NOMO-1 treated with dmso at 0.1 percent for 144 hours (cell line): ENCODE measurements around the gene DNAJC4.

ENCODE experiments used
- DNase-seq: peaks from one replicate; lab custom pipeline; 2025; ENCODE audit not compliant: unreplicated experiment; lab: John Stamatoyannopoulos, UW

Gene DNAJC4

DNA sequence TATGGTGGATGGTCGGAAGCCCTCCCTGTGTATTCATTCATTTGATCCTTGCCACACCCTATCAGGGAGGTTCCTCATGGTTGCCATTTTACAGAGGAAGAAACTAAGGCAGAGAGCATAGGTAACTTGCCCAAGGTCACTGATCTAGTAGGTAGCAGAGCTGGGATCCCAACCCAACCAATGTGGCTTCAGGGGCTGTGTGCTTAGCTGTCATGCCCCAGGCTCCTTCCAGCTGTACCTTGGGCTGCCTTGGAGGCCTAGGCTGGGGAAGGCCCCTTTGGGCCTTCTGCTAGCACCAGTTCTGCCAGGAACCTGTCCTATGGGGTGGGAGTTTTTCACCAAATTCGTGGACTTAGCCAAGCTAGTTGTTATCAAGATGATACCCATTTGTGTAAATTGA is 45.5 kb downstream of the DNAJC4 start:
- no peak for DNase-seq

DNA sequence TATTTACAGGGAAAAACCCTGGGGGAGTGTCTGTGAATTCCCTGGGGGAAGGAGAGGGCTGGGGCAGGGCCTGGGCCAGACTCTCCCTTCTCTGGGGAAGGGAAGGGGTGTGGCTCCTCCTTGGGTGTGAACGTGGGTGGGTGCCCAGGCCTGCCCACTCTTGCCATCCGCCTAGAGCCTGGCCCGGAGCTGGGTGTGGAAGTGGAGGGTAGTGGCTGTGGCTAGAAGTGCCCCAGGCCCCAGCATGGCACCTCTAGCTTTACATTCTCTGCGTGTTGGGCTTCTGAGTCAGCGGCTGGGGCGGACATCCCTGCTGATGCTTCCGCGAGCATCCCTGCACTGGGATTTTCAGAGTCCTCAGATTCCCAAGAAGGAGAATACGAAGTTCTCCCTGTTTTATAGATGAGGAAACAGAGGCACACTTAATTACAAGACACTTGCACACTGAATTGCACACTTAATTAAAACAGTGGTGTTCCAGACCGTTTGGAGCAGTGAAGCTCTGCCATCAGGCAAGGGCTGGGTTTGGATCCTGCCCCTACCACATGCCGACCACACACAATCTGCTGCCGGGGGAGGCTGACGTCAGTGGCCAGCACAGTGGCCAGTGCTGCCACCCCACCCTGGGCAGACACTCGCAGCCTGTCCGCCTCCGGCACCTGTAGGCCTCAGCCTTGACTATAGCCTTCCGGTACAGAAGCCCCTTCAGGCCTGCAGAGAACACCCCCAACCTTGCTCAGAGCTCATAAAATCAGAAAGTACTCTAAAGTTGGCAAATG is 46.5 kb downstream of the DNAJC4 start:
- DNase-seq: no peak

DNA sequence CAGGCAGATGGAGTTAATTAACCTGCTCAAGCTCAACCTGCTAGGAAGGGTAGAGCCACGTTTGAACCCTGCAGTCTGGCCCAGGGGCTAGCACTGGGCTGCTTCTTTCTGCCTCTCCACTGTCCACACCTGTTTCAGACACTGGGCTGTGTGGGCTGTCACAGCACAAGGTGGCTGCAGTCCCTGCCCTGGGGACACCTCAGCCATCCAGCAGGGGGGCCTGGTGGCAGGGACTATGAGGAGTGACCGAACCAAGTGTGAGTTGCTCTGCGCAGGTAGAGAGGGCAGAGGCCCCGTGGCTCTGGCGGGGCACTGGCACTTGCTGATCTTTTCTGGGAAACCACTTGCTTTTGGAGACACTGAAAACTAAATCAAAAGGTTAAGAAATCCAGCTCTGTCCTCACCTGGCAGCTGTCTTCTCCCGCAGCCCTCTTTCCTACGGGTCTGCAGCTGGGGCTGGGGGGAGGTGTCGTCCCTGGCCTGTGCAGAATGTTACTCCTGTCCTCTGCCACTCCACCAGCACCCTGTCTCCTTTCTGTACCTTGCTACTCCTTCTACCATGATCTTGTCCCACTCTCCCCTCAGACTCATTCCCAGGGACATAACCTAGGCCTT is 48.3 kb downstream of the DNAJC4 start:
- no peak for DNase-seq

DNA sequence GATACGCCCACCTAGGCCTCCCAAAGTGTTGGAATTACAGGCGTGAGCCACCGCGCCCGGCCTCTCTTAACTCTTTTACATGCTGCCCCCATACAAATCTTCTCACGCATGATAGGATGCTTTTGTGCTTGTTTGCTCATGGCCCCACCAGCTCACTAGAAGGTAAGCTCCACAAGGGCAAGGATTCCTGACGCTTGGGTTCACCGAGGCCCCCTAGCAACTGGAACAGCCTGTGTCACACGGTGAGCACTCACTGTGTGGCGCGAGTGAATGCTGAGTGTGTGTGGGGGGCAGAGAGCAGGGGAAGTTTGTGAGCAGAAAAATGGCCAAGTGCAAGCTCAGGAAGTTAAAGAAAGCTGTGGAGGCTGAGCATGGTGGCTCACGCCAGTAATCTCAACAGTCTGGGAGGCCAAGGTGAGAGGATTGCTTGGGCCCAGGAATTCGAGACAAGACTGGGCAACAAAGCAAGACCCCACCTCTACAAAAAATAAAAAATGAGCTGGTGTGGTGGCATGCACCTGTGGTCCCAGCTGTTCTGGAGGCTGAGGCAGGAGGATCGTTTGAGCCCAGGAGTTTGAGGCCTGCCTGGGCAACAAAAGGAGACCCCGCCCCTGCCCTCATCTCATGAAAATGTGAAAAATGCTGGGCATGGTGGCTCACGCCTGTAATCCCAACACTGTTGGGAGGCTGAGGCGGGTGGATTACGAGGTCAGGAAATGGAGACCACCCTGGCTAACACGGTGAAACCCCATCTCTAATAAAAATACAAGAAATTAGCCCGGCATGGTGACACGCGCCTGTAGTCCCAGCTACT is 51.8 kb downstream of the DNAJC4 start:
- no peak for DNase-seq

DNA sequence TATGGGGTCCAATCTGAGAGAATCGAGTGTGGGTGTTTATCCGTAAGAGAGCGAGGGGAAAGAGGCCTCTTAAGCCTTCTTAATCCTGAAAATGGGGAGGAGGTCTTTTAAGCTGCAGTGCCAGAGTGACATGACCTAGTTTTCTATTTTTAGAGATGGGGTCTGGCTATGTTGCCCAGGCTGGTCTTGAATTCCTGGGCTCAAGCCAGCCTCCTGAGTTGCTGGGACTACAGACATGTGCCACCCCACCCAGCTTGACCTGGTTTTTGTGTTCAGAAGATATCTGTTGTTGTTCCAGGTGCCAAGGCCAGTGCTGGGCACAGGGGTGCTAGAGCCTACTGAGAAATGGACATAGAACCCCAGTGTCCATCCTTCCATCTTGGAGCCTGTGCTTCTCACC is 52.7 kb downstream of the DNAJC4 start:
- DNase-seq: no peak
